Body of pancreas (tissue), 4 donors: ENCODE measurements around the gene PSMC5. TPM values are rescaled to one million over a fixed set of nuclear protein-coding genes. Genes with fewer than 3 reads are reported as not detected.

Source experiments
- ATAC-seq: fragments of 150-250 bp; one replicate; pipeline ENCODE4 v1.9.1; 2016
- DNase-seq, 4 donors: peaks; one replicate each; pipeline ENCODE4 v3.0.0-alpha.2; 2019
- H3K27ac ChIP-seq, 4 donors: fragments of 200-600 bp; sonication (generic); 1 replicate in 3 of 4; 2 replicates in 1 of 4; pipeline versions ENCODE4 v1.5.1 to v1.6.1; 2016 to 2019; ENCODE audit warnings: mild to moderate bottlenecking in 1 of 4, mixed read lengths in 1 of 4, moderate library complexity in 1 of 4
- H3K27me3 ChIP-seq, 2 donors: fragments of 200-600 bp; sonication (generic); one replicate each; pipeline ENCODE4 v1.6.0; 2016; ENCODE audit warnings: mild to moderate bottlenecking in 1 of 2
- H3K36me3 ChIP-seq, 2 donors: fragments of 200-600 bp; sonication (generic); replicated peaks in 1 of 2; 2 replicates each; pipeline ENCODE4 v1.5.1; 2016; ENCODE audit warnings: low read depth in 2 of 2; ENCODE audit not compliant: insufficient read depth in 1 of 2
- H3K4me1 ChIP-seq: fragments of 200-600 bp; sonication (generic); one replicate; pipeline ENCODE4 v1.6.0; 2016
- H3K4me3 ChIP-seq, 2 donors: fragments of 200-600 bp; sonication (generic); 1 replicate in 1 of 2; 2 replicates in 1 of 2; pipeline ENCODE4 v1.5.1; 2016 to 2019
- H3K9me3 ChIP-seq, 3 donors: fragments of 200-600 bp; sonication (generic); 1 replicate in 2 of 3; 2 replicates in 1 of 3; pipeline ENCODE4 v1.5.1; 2016
- POLR2A ChIP-seq, 3 donors: fragments of 450-650 bp; IDR thresholded peaks; one replicate each; pipeline ENCODE4 v1.6.1; 2016; ENCODE audit warnings: antibody characterized with exemption in 3 of 3, mild to moderate bottlenecking in 2 of 3
- WGBS, 2 donors: methylation state at CpG; one replicate each; pipeline ENCODE4 v1.1.5; 2017; 5-methylcytosine and 5-hydroxymethylcytosine counted together
- intact Hi-C: fragments of 100-400 bp; cut with DNase I; formaldehyde crosslinking; loops from one replicate; pipeline ENCODE4 v1.15.1; 2023
- total RNA-seq, 2 donors: library from RNA; depleted of rRNA; stranded (reverse); fragments of >200 nt; gene quantifications; one replicate each; pipeline ENCODE4 v1.1.0, GENCODE V29; 2016
- TF ChIP-seq, protein P1 (sequence below), 7 experiments: fragments of 450-650 bp in 4 of 7; fragments of 200-600 bp in 3 of 7; sonication (generic) in 3 of 7; IDR thresholded peaks; one replicate each; pipeline ENCODE4 v1.5.1; 2016 to 2019; ENCODE audit warnings: antibody characterized with exemption in 7 of 7

PSMC5 gene
- total RNA-seq: 10 to 100 TPM; 55.0 to 59.4 TPM

DNA sequence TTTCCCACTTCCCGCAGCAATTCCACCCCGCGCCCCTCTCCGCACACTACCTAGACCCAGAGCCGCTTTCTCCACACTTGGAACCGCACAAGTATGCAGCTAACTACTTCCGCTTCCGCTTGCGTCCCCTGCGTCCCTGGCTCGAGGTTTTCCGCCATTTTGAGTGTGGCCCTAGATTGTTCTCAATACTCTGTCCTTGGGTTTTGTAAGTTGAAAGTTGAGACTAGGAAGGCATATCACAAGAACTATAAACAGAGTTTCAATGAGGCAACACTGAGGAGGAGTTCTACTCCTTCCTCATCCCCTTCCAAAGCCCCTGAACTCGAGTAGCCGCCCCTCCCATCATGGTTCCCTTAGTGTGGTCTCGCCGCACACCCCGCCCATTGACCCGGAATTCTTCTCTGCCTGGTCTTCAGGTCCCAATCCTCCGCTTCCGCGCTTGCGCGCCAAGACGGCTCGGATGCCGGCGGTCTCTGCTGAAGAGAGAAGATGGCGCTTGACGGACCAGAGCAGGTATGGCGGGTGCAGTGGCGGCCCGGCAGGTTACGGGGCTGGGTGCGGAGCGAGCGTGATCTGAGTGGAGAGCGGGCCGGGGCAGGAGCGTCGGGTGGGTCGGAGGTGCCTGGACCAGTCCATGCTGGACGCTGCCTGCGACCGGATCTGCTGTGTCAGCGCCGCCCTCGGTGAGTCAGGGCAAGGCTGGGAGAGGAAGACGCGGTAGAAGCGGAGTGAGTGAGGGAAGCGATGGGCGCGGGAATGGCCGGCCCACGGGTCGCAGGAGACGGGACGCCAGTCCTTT lies at the start of gene PSMC5, which contains the start of gene FTSJ3:
Gene PSMC5 (plus strand): TSS at position 430 of the 799 bp plus-strand sequence. CDS start 60 bp downstream, at position 490.
Gene FTSJ3 (minus strand): TSS at position 662 of the 799 bp plus-strand sequence. CDS start 761 bp downstream, outside the sequence.
- peaks cover 4 to 32% of the 10 kb centered on the region in 2 donors for H3K36me3 ChIP-seq
- peaks cover 33% of the 10 kb centered on the region for H3K4me1 ChIP-seq
- H3K27ac ChIP-seq: peak within 1 kb of the TSS; percentile 80 to 95 (median 90)
- TF ChIP-seq, protein P1, sequence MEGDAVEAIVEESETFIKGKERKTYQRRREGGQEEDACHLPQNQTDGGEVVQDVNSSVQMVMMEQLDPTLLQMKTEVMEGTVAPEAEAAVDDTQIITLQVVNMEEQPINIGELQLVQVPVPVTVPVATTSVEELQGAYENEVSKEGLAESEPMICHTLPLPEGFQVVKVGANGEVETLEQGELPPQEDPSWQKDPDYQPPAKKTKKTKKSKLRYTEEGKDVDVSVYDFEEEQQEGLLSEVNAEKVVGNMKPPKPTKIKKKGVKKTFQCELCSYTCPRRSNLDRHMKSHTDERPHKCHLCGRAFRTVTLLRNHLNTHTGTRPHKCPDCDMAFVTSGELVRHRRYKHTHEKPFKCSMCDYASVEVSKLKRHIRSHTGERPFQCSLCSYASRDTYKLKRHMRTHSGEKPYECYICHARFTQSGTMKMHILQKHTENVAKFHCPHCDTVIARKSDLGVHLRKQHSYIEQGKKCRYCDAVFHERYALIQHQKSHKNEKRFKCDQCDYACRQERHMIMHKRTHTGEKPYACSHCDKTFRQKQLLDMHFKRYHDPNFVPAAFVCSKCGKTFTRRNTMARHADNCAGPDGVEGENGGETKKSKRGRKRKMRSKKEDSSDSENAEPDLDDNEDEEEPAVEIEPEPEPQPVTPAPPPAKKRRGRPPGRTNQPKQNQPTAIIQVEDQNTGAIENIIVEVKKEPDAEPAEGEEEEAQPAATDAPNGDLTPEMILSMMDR (IDR thresholded peaks at IDR 0.05): peak in 6 of 7 experiments; percentile 22 to 65 (median 46)
- TF ChIP-seq POLR2A (IDR thresholded peaks at IDR 0.05): peak; percentile 53 to 87 (median 82)
- no peaks in the 10 kb centered on the region for H3K9me3 ChIP-seq
- no peaks in the 10 kb centered on the region for H3K27me3 ChIP-seq
- ATAC-seq: peak; percentile 94
- peak within 1 kb of the TSS; percentile 43 to 89 for H3K4me3 ChIP-seq
- 0 to 1% methylated on average over 41 to 58 of the region's 58 CpGs for WGBS, 2 donors
- intact Hi-C loops: no loop called here
- peak; percentile 94 to 97 (median 96) for DNase-seq

DNA sequence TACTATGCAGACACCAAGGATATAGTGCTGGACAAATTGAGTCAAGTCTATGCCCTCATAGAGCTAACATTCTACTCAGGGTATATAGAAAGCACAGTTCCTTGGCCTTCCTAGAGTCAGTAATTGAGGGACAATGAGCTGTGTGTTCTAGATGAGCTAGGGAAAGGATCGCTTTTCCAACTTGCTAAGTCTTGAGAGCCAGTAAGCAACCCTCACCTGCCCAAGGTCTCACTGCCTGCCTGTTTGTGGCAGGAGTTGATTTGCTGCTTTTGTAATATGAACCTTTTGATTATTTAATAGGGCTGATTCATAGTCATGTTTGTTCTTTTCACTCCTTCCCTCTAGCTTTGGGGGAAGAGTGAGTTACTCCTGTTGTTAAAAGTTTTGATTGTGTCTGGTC lies 46.7 kb upstream of the PSMC5 start:
- ATAC-seq: peak; percentile 72
- peak; percentile 36 to 66 (median 63) for DNase-seq
- Histone ChIP-seq H3K27me3 (no peaks in the 10 kb centered on the region), H3K27ac (peak overlapping the region; percentile 13 to 65 (median 35)), H3K4me1 (peaks cover 60% of the 10 kb centered on the region), H3K36me3 (peaks cover 0 to 1% of the 10 kb centered on the region in 2 donors), H3K9me3 (no peaks in the 10 kb centered on the region), H3K4me3 (no peak overlapping the region)
- TF ChIP-seq, protein P1 (IDR thresholded peaks at IDR 0.05): no peak
- no peak for TF ChIP-seq POLR2A (IDR thresholded peaks at IDR 0.05)
- 31 to 38% methylated on average over 1 of the region's 1 CpG for WGBS, 2 donors
- intact Hi-C loops: no loop called here

DNA sequence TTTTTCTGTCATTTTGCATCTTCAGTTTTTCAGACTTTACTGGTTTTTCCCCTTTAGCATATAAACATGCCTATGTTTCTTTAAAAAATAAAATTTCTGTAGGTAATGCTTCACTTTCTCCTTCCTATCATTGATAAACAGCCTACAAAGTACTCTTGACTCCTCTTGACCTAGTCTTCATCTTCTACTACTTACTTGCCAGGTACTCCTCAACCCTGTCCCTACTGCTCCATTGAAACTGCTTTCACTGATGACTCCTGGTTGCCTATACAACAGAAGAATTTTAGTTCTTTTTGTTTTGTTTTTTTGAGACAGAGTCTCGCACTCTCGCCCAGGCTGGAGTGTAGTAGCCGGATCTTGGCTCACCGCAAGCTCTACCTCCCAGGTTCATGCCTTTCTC lies 46.3 kb upstream of the PSMC5 start:
- no peak for ATAC-seq
- Histone ChIP-seq H3K36me3 (peaks cover 0 to 1% of the 10 kb centered on the region in 2 donors), H3K4me3 (no peak overlapping the region), H3K27ac (peak overlapping the region in 3 of 4 donors; percentile 13 to 65 (median 26)), H3K9me3 (no peaks in the 10 kb centered on the region), H3K4me1 (peaks cover 55% of the 10 kb centered on the region), H3K27me3 (no peaks in the 10 kb centered on the region)
- DNase-seq: no peak
- TF ChIP-seq, protein P1 (IDR thresholded peaks at IDR 0.05): no peak
- no peak for TF ChIP-seq POLR2A (IDR thresholded peaks at IDR 0.05)
- intact Hi-C loops: no loop called here
- WGBS, 2 donors: 98 to 99% methylated on average over 4 of the region's 4 CpGs

DNA sequence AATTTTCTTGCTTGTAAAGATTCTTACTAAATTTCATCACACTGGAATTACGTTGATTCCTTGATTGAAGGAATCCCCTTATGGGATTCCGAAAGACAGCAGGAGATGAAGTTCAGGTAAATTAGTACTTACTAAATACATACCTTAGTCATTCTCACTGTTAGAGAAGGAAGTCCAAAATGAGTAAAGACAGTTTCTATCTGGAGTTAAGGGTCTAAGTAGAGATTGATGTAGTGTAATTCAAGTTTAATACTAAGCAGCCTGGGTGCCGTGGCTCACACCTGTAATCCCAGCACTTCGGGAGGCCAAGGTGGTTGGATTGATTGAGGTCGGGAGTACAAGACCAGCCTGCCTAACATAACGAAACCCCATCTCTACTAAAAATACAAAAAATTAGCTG lies 43.7 kb upstream of the PSMC5 start:
- DNase-seq: no peak
- H3K9me3 ChIP-seq: no peaks in the 10 kb centered on the region
- H3K36me3 ChIP-seq: peaks cover 0 to 9% of the 10 kb centered on the region in 2 donors
- no peak overlapping the region for H3K4me3 ChIP-seq
- TF ChIP-seq POLR2A (IDR thresholded peaks at IDR 0.05): no peak
- TF ChIP-seq, protein P1 (IDR thresholded peaks at IDR 0.05): no peak
- no peak for ATAC-seq
- peaks cover 32% of the 10 kb centered on the region for H3K4me1 ChIP-seq
- no peaks in the 10 kb centered on the region for H3K27me3 ChIP-seq
- no peak overlapping the region for H3K27ac ChIP-seq
- 72 to 83% methylated on average over 6 of the region's 6 CpGs for WGBS, 2 donors
- intact Hi-C loops: no loop called here
